GM21737 (cell line): ENCODE results near the gene LDLRAD3.
"Not testable (repeated sequence)": the region's sequence is repeated elsewhere in the genome, so short reads cannot be mapped to it uniquely, and the experiment has no call there.

Source experiments
- ATAC-seq: cut with Tn5 transposase; IDR thresholded peaks from one replicate; pipeline ENCODE4 v1.9.1; 2021; ENCODE audit warnings: mild to moderate bottlenecking, moderate library complexity; ENCODE audit not compliant: unreplicated experiment

Gene LDLRAD3, protein sequence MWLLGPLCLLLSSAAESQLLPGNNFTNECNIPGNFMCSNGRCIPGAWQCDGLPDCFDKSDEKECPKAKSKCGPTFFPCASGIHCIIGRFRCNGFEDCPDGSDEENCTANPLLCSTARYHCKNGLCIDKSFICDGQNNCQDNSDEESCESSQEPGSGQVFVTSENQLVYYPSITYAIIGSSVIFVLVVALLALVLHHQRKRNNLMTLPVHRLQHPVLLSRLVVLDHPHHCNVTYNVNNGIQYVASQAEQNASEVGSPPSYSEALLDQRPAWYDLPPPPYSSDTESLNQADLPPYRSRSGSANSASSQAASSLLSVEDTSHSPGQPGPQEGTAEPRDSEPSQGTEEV

DNA sequence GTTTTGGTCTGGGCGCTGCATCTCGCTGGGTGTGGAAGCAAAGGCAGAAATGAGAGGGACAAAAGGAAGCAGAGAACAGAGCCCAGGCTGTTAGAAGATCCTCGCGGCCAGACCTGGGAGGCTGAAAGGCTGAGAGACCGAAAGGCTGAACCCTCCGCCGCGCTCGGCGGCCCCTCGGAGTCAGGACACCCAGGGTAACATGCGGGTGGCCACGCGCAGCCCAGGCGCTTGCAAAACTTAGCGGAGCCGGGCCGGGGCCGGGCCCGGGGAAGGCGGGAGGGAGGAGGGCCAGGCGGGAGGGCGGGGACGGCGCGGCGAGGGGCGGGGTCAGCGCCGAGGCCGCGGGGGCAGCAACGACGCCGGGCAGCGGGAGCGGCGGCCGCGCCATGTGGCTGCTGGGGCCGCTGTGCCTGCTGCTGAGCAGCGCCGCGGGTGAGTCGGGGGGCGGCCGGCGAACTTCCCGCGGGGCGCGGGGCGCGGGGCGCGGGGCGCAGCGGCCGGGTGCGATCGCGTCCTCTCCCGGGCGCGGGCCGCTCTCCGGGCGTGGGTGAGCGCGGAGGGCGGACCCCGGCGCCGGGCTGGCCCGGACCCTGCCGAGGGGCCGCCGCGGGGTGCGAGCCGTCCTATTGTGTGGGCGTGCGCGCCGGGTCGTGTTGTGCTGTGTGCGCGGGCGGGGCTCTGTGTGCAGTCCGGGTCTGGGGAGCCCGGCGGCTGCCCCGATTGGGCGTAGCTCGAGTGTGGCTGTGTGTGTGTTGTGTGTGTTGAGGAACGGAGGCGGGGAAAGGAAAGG lies at the start of gene LDLRAD3:
LDLRAD3 (plus strand) TSS at position 350 of the 790 bp plus-strand sequence; CDS start at position 387, 37 bp downstream.
- ATAC-seq = peak; percentile 76

DNA sequence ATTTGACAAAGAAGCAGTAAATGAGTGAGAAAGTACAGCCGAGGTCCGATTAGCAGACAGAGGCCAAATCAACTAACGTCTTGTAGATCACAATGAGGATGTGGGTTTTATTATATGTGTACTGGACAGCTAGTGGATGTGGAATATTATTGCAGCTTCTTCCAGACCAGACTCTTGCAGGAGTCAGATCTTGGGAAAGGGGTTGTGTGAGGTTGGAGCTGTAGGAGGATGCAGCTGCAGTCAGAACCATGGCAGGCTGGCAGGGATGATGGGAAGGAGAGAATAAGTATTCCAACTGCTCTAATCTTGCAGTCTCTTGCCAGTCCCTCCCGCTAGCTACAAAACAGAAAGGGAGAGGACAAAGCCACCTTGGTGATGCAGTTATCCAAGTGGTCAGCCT lies 46.8 kb upstream of the LDLRAD3 start:
- no peak for ATAC-seq

DNA sequence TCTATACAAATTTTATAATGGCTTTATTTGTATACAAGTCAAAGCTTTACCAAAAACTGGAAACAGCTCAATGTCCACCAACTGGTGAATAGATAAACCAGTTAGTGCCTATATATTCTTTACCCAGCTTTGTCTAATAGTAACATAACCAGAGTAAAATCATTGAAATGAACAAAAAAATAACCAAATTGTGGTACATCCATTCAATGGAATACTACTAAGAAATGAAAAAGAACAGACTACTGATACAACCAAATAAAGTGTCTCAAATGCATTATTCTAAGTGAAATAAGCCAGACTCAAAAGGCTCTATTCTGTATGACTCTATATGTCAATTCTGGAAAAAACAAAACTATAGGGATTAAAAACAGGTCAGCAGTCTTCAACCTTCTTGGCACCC lies 40.9 kb upstream of the LDLRAD3 start:
- no peak for ATAC-seq

DNA sequence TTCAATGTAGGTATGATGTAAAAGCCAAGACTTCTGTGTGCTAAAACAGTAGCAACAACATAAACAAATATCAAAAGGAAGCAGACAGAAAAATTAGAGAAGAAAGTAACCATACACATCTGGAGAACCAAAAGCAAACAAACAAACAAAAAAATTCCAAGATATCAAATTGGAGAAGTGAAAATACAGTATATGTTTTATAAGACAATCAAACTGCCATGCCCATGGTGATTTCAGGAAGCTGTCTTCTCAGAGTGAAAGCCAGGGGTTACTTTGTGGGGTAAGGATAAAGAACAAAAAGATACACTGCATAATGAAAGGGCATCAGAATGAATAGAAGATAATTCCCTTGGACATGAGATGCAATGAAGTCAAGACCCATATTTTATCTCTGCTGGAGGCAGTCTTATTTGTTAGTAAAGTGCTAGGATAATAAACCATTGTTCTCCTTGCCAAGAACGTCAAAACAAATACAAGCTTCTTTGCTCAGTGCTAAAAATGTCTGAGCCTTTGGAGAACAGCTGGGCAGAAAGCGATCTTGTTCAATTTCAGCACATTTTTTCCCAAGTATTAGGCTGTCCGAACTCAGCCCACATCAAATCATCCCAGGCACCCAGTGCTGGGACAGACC lies 38.1 kb upstream of the LDLRAD3 start:
- no peak for ATAC-seq

DNA sequence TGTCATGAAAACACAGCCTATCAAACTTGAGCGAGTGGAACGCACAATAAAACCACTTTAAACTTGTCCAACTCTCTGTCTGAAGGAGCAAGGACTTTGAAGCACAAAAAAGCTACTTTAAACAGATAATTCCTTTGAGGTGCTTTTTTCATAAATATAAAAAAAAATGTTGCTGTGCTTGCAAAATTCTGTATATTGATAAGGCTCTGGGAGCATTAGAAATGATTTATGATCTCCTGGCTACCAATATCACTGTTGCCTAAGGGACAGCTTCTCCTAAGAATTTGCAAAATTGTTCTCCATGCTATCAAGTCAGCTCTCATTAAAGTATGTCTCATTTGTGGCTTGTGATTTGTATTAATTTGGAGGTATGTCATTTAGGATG lies 37.6 kb upstream of the LDLRAD3 start:
- no peak for ATAC-seq

DNA sequence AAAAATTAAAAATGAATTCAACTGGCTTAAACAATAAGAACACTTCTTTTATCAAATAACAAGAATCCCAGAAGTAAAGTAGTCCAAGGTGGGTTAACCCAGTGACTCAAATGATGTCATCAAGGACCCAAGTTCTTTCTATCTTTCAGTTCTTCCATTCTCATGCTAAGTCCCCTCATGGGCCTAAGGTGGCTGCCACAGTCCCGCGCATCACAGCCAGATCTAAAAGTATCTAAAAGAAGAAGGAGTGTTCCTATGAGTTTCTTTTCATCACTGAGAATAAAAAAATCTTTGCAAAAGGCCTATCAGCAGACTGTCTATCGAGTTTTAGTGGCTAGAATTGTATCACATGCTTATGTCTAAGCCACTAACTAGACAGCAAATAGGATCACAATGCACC lies 37.2 kb upstream of the LDLRAD3 start:
- no peak for ATAC-seq

DNA sequence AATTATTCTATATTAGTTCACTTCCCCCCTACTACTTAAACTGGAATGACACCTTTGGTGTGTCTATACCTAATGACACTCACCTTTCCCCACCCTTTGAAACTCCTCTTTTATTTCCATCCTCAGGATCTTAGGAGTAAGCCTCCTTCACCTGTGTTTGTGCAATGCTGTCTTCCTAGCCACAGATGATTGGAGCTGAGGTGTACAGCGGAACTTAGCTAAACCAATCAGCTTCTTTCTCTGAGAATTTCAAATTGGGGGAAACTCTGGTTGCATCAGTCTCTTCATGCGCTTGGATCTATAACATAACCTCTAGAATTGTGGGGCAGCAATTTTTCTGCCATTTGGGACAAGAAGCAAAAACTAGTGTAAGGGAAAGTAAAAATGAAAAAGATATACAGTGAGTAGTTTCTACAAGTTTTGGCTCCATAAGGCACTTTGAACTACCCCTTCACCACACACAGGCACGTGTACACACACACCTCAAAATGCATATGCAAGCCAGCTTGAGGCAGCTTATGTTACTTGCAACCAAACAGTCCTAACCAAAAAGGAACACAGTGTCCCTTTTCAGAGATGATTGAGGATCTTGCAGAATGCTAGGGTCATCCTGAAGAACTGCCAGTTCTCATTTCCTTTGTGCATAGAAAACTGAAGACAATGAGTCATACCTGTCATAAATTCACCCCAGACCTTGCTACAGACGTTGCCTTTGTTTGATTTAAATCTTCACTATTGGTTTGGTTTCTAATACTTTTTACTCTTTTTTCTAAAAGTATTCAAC lies 36.0 kb upstream of the LDLRAD3 start:
- ATAC-seq = no peak

DNA sequence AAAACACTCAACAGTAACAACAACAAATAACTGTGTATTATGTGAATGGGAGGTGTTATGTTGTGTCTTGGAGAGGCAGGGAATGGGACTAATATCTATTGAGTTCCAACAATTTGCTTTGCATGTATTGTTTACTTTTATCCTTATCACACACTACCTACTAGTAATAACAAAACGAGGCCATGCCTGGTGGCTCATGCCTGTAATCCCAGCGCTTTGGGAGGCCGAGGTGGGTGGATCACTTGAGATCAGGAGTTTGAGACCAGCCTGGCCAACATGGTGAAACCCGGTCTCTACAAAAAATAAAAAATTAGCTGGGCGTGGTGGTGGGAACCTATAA lies 35.5 kb upstream of the LDLRAD3 start:
- ATAC-seq = not testable (repeated sequence)

DNA sequence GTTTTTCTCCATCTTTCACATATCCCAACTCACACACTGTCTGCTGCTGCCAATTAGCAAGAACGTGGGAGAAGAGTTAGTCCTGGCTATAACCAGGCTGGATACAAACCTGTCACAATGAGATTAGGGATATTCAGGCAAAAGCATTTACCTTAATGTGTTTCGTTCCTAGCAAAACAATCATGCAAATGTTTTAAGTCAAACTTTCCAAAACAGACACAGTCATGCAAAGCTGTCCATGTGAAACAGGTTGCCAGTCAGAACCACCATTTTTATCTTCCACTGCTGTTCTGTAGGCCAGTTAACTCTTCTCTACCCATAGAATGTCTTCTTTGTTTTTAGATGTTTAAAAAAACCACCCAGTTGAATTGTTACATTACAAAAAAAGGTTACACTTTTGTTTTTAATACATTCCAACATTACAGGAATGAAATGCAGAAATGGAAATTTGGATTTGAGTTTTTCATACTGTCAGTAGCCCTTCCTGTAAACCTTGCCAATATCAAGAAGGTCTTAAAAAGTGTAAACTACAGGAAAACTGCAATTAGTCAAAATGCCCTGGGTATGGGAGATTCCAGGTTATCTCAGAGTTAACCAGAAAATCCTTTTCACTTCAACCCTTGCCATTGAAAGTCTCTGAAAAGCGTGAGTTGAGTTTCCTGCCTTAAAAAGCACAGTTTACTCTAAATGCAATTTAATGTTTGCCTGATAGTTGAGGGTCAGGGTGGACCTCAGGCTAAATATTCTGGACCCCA lies 34.2 kb upstream of the LDLRAD3 start:
- no peak for ATAC-seq

DNA sequence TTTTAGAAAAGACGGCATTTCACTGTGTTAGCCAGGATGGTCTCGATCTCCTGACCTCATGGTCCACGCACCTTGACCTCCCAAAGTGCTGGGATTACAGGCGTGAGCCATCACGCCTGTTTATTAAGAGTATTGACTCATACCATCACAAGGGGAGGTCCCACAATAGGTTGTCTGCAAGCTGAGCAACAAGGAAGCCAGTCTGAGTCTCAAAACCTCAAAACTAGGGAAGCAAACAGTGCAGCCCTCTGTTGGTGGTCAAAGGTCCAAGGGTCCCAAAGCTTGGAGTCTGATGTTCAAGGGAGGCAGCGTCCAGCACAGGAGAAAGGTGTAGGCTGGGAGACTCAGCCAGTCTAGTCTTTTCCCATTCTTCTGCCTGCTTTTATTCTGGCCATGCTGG lies 32.8 kb upstream of the LDLRAD3 start:
- ATAC-seq = no peak

DNA sequence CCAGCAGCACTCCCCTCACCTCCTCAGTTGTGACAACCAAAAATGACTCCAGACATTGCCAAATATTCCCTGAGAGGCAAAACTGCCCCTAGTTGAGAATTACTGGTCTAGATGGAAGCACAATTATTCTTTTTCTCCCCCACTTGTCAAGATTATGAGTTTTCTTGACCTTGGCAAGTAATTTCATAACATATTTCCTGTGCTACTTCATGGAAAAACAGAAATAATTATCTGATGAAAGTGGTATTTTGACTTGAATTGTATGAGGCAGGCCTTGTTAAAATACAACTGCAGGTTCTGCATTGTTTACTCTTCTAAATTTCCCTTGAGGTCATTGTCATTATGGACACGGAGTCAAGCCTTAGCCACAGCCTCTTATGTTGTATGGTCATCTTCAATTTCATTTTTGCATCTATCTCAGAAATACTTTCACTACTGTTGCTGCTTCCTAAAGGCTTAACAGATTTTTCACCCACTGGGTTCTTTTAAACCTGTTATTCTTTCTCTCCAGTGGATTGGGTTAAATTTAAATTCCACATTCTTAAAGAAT lies 32.2 kb upstream of the LDLRAD3 start:
- ATAC-seq = no peak

DNA sequence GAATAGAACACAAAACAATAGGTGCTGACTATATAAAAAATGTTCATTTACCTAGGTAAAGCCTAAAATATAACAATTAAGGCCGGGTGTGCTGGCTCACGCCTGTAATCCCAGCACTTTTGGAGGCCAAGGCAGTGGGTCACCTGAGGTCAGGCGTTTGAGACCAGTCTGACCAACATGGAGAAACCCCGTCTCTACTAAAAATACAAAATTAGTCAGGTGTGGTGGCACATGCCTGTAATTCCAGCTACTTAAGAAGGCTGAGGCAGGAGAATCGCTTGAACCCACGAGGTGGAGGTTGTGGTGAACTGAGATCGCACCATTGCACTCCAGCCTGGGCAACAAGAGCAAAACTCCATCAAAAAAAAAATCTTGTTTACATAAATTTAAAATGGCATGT lies 31.4 kb upstream of the LDLRAD3 start:
- not testable (repeated sequence) for ATAC-seq

DNA sequence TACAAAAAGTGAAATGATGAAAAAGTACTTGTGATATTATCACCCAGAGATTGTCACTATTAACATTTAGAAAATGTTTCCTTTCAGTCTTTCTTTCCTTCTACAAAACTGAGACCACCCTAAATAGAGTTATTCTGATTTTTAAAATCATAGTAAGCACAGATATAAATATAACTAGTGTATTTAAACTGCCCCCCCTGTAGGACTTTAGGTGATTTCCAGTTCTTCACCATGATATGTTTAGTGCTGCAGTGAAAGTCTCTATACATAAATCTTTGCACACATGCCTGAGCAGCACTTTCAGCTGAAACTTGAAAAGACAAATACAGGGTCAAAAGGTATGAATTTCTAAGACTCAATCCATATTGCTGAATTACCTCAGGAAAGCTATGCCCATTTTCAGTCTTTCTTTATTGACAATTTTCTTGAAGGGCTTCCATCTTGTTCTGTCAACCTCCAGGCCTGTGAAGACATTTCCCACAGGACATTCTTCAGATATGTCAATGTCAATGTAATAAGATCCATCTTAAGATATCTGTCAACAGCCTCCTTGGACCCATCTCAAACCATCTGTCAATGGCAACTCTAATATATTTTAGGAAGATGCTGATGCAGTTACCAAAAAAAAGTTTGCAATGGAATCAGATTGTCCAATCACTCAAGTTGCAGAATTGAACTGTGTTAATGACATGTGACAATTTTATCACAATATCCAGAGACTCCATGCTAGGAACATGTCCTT lies 30.8 kb upstream of the LDLRAD3 start:
- no peak for ATAC-seq

DNA sequence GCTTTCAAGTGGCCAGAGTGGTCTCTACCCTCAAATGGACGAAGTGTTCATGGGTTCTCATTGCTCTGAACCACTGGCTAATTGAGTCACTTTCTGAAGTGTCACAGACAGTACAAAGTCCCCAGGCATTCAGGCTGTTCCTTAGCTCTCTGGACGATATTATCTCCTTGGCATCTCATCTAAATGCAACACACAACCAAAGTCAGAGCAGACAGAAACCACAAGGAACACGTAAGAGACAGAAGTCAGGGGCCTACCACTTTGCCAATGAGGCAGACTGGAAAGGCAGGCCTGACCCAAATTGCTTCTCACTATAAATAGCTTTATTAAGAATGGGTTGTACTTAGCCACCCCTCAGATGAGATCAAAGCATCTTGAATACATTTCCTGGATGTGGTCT lies 29.0 kb upstream of the LDLRAD3 start:
- ATAC-seq = no peak

DNA sequence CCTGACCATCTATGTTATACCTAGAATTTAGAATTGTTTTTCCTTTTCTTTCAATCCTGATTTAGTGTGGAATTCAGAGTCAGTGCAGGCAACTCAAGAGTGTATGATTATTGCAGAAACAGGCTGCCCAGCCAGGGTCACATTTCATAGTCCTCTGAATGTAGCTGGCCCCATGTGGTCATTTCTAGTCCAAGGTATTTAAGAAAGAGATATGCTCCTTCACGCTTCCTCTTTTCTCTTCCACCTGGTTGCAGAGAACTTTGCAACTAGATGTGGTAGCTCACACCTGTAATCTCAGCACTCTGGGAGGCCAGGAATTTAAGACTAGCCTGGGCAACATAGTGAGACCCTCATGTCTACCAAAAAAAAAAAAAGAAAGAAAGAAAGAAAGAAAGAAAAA lies 27.6 kb upstream of the LDLRAD3 start:
- ATAC-seq = no peak

DNA sequence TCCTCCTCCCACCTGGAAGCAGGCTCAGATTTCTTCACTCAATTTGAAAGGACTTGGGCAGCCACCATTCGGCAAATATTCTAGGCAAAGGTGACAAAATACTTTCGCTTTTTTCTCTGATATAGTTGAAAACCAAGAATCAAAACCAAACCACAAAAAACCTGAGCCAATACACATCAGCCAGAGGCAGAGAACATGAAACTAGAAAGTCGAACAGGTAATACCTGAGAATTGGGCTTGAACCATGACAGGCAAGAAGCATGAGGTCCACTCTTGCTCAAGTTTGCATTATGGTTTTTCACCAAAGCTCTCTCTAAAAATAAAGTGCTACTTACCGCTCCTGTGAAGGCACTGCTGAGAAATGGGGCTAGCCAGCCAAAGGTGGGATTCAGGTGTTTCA lies 26.2 kb upstream of the LDLRAD3 start:
- ATAC-seq = no peak

DNA sequence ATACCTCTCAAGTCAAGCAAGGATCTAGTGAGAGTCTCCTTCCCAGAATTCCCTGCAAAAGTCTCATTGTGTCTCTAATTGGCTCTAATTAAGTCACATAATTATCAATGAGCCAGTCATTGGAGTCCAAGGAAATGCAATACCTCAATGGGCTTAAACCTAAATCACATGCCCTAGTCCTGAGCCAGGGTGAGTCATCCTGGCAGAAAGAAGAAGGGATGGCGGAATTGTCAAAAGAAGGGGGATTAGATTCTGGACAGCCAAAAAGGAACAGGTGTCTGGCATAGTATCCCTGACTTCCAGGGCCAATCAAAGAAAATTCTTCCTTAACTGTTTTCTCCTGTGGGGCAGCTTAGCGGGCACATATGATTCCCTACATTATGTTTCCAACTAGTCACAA lies 25.1 kb upstream of the LDLRAD3 start:
- no peak for ATAC-seq

DNA sequence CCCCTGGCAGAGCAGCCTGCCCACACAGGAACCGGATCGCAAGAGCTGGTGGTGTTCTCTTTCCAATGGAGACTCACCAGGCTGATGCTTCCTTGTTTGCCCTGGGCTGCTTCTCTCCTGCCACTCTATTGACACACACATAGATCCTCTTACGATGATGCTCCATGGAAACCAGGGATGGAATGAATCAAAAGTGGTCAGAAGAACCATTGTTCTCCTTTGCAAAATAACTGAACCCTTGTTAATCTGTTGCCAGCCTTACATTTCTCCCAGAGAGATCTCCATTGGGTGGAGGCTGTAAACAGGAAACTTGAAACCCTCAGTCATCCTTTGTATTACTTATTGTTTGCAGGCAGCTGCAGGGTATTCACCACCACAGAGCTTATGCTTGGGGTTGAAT lies 24.6 kb upstream of the LDLRAD3 start:
- ATAC-seq = no peak

DNA sequence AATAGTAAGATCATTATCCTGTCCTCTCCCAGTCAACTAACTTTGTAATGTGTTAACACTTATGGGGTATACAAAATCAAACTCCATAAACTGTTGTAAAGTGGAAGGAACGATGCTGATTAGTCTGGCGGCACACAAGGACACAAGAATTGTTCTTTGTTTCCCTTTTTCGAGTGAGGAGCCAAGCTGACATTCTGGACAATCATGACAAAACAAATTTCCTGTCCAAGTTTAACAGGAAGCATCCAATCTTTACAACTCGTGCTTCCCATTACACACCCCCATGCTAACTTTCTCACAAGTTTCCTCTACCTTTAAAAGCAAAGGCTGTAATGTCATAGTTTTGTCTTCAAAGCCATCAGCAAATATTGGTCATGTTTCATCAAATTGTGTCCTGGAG lies 20.4 kb upstream of the LDLRAD3 start:
- ATAC-seq = no peak

DNA sequence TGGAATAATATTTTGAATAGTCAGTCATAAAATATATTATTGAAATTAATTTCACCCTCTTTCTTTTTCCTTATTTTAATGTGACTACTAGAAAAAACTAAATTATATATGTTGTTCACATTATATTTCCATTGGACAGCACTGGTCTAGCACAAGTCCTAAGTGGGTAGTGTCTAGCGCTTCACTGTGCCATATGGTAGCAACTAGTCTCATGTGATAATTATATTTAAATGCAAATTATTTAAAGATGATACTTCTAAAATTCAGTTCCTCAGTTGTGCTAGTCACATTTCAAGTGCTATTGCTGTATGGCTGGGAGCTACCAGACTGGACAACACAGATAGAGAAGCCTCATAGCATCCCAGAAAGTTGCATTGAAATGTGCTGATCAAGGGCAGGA lies 19.1 kb upstream of the LDLRAD3 start:
- ATAC-seq = no peak
